ENCODE data around the gene STIM2.

STIM2 gene

DNA sequence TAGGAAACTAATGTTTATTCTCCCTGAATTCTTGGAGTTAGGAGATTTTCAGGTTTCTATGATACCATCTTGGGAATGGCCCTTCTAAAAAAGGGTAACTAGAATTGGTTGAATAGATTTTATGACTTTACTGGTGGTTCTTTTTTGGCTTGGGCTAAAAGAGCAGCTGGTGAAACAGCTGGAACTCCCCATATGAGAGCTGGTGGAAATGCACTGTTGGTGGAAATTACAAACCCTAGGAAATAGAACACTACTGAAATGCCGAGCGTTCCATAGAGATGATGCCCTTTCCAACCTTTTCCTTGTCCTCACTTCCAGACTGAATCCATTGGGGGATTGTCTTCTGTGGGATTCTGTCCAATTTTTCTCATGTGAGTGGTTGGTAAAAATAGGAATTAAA lies 139.5 kb downstream of the STIM2 start:
- H3K4me2 ChIP-seq (ENCODE audit: low read depth, low read length, poor library complexity, severe bottlenecking): no peak overlapping the region

GRCh38 chr4:27000820-27001219 lies 140.2 kb downstream of the STIM2 start:
- Histone ChIP-seq H3K9me2 (replicated peaks; ENCODE audit: low read depth, low read length) (no peaks in the 10 kb centered on the region), H3K4me2 (ENCODE audit: low read depth, low read length, poor library complexity, severe bottlenecking) (no peak overlapping the region), H3F3A (ENCODE audit: low read depth) (peaks cover 4% of the 10 kb centered on the region; the same call in 1 of the 2 replicates), H4K20me1 (ENCODE audit: insufficient read depth, low read length, poor library complexity, severe bottlenecking) (no peaks in the 10 kb centered on the region), H3K9me3 (ENCODE audit: insufficient read depth, low read depth, low read length) (no peaks in the 10 kb centered on the region), H3K36me3 (ENCODE audit: insufficient read depth, low read length) (peaks cover 1% of the 10 kb centered on the region; the same call in 1 of the 2 replicates), H3K9ac (ENCODE audit: low read depth, low read length, poor library complexity, severe bottlenecking) (no peak overlapping the region), H3K4me3 (ENCODE audit: low read length, poor library complexity, severe bottlenecking) (no peak overlapping the region), H2AFZ (ENCODE audit: low read length) (no peak overlapping the region), H3K4me1 (ENCODE audit: insufficient read depth, low read length, poor library complexity, severe bottlenecking) (peaks cover 38% of the 10 kb centered on the region), H3K27me3 (ENCODE audit: insufficient read depth, low read length, poor library complexity, severe bottlenecking) (no peaks in the 10 kb centered on the region), H3K79me2 (ENCODE audit: insufficient read depth, low read length) (no peaks in the 10 kb centered on the region)
- TF ChIP-seq EZH2phosphoT487 (IDR thresholded peaks at IDR 0.05; ENCODE audit: borderline replicate concordance): no peak
- TF ChIP-seq, protein P1, sequence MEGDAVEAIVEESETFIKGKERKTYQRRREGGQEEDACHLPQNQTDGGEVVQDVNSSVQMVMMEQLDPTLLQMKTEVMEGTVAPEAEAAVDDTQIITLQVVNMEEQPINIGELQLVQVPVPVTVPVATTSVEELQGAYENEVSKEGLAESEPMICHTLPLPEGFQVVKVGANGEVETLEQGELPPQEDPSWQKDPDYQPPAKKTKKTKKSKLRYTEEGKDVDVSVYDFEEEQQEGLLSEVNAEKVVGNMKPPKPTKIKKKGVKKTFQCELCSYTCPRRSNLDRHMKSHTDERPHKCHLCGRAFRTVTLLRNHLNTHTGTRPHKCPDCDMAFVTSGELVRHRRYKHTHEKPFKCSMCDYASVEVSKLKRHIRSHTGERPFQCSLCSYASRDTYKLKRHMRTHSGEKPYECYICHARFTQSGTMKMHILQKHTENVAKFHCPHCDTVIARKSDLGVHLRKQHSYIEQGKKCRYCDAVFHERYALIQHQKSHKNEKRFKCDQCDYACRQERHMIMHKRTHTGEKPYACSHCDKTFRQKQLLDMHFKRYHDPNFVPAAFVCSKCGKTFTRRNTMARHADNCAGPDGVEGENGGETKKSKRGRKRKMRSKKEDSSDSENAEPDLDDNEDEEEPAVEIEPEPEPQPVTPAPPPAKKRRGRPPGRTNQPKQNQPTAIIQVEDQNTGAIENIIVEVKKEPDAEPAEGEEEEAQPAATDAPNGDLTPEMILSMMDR (conservative IDR thresholded peaks at IDR 0.05; ENCODE audit: low read length): peak; percentile 59

More for the DNA sequence above, 139.5 kb downstream of the STIM2 start:
- Histone ChIP-seq H3K9me3 (ENCODE audit: insufficient read depth, low read depth, low read length) (no peaks in the 10 kb centered on the region), H3K9me2 (replicated peaks; ENCODE audit: low read depth, low read length) (no peaks in the 10 kb centered on the region), H4K20me1 (ENCODE audit: insufficient read depth, low read length, poor library complexity, severe bottlenecking) (no peaks in the 10 kb centered on the region), H3K4me1 (ENCODE audit: insufficient read depth, low read length, poor library complexity, severe bottlenecking) (peaks cover 34% of the 10 kb centered on the region), H3K79me2 (ENCODE audit: insufficient read depth, low read length) (no peaks in the 10 kb centered on the region), H2AFZ (ENCODE audit: low read length) (no peak overlapping the region), H3K4me3 (ENCODE audit: low read length, poor library complexity, severe bottlenecking) (no peak overlapping the region), H3F3A (ENCODE audit: low read depth) (peaks cover 4% of the 10 kb centered on the region; the same call in 1 of the 2 replicates), H3K27me3 (ENCODE audit: insufficient read depth, low read length, poor library complexity, severe bottlenecking) (no peaks in the 10 kb centered on the region), H3K36me3 (ENCODE audit: insufficient read depth, low read length) (peaks cover 4% of the 10 kb centered on the region; the same call in 1 of the 2 replicates), H3K9ac (ENCODE audit: low read depth, low read length, poor library complexity, severe bottlenecking) (no peak overlapping the region)
- TF ChIP-seq, protein P1 (conservative IDR thresholded peaks at IDR 0.05; ENCODE audit: low read length): no peak
- no peak for TF ChIP-seq EZH2phosphoT487 (IDR thresholded peaks at IDR 0.05; ENCODE audit: borderline replicate concordance)

DNA sequence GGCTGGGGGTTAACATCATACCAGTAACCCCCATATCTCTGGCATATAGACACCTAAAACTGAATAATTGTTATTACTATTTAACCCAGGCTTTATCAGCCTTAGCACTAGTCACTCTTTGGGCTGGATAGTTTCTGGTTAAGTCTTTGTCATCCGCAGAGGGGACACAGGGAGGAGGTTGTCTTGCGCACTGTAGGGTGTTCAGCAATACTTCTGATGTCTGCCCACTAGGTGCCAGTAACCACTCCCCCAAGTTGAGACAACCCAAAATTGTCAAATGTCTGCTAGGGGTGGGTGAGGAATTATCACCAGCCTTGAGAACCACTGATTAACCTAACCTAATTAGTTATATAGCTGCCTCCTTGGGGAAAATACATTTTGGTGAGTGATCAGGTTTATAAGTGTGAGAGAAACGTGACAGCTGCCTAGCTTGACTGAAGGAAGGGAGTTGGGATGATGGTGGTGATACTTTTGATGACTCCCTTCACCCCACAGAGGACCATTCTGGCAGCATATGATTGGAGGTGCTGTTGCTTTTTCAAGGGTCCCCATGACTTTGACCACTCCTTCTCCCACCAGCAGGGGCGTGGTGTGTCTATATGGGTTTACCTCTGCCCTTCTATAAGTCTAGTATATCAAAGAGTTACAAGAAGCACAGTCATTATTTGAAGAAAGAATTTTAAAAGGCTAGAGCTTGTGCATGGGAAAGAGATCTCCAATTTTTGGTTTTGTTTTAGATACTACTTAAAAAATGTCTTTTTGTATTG lies 140.9 kb downstream of the STIM2 start:
- Histone ChIP-seq H3K9me2 (replicated peaks; ENCODE audit: low read depth, low read length) (no peaks in the 10 kb centered on the region), H2AFZ (ENCODE audit: low read length) (no peak overlapping the region), H3K9me3 (ENCODE audit: insufficient read depth, low read depth, low read length) (no peaks in the 10 kb centered on the region), H3K9ac (ENCODE audit: low read depth, low read length, poor library complexity, severe bottlenecking) (no peak overlapping the region), H3K36me3 (ENCODE audit: insufficient read depth, low read length) (no peaks in the 10 kb centered on the region), H3K79me2 (ENCODE audit: insufficient read depth, low read length) (no peaks in the 10 kb centered on the region), H4K20me1 (ENCODE audit: insufficient read depth, low read length, poor library complexity, severe bottlenecking) (no peaks in the 10 kb centered on the region), H3K4me3 (ENCODE audit: low read length, poor library complexity, severe bottlenecking) (no peak overlapping the region), H3K4me2 (ENCODE audit: low read depth, low read length, poor library complexity, severe bottlenecking) (no peak overlapping the region), H3K27me3 (ENCODE audit: insufficient read depth, low read length, poor library complexity, severe bottlenecking) (no peaks in the 10 kb centered on the region), H3K4me1 (ENCODE audit: insufficient read depth, low read length, poor library complexity, severe bottlenecking) (peaks cover 38% of the 10 kb centered on the region), H3F3A (ENCODE audit: low read depth) (peaks cover 4% of the 10 kb centered on the region; the same call in 1 of the 2 replicates)
- TF ChIP-seq, protein P1 (conservative IDR thresholded peaks at IDR 0.05; ENCODE audit: low read length): peak; percentile 47
- TF ChIP-seq EZH2phosphoT487 (IDR thresholded peaks at IDR 0.05; ENCODE audit: borderline replicate concordance): no peak
